Stimulated activated CD8-positive, alpha-beta memory T cell treated with anti-CD3 and anti-CD28 coated beads, Interleukin-15, amount 100 ng/mL, for 24 hours (primary cell): Measurements from ENCODE around the gene PGA4.

Source experiments
- DNase-seq: peaks from one replicate; pipeline ENCODE4 v3.0.0-alpha.2; 2020; ENCODE audit warnings: low read depth

PGA4 gene

GRCh38 chr11:61279934-61280659, 58.0 kb downstream of the PGA4 start:
- no peak for DNase-seq

DNA sequence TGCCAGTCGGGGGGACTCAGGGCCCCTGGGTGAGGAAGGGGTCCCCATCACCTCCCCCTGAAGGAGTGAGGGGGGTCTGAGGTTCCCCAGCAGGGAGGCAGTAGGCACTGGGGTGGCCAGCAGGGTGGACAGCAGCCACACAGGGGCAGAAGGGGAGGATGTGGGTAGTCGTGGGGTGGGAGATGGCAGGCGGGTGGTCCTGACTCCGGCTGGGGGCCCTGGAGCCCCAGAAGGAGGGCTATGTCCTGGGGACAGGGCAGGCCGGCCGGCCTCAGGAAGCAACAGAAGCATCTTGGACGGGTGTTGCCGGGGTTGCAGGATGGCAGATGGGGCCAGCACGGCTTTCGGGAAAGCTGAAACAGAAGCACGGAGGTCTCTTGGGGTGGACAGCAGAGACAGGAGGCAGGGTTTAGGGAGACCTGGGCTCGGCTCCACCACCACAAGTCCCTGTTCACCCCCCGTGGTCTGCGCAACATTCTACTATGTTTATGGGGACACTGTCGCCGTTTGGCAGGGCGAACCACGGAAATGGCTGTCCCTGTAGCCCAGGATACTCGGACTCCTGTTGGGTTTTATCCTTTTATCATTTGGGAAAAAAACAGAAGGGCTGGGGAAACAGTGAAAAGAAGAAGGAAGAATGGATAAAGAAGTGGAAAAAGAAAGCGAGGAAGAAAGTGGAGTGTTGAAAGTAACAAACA, 58.9 kb downstream of the PGA4 start:
- DNase-seq: no peak
